Measurements from ENCODE around the gene LTBP2. TPM values are rescaled to one million over a fixed set of nuclear protein-coding genes. Genes with fewer than 3 reads are reported as not detected.

LTBP2 gene
- total and polyA plus RNA-seq, 2 of the 8 experiments (the other 6 are each of a cell fraction or from before 2014, with no cell fraction given), result 0.48 to 0.89 TPM

DNA sequence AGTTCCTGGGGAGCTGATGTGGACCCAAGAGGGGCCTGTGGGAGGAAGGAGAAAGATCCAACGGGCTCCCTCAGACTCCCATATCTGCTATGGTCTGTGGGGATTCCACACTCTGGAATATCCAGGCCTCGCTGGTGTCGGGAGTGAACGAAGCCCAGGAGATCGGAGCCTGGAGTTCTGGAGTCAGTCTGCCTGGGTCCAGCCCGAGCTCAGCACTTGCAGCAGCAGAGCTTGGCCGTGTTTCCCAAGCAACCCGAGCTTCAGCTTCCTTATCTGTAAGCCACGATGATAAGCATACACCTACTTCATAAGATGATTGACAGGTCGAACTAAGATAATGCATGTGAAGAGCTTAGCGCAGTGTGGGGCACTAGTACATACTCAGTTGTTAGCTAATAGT is 10.1 kb downstream of the LTBP2 start (continued):
- TF ChIP-seq, protein P1, sequence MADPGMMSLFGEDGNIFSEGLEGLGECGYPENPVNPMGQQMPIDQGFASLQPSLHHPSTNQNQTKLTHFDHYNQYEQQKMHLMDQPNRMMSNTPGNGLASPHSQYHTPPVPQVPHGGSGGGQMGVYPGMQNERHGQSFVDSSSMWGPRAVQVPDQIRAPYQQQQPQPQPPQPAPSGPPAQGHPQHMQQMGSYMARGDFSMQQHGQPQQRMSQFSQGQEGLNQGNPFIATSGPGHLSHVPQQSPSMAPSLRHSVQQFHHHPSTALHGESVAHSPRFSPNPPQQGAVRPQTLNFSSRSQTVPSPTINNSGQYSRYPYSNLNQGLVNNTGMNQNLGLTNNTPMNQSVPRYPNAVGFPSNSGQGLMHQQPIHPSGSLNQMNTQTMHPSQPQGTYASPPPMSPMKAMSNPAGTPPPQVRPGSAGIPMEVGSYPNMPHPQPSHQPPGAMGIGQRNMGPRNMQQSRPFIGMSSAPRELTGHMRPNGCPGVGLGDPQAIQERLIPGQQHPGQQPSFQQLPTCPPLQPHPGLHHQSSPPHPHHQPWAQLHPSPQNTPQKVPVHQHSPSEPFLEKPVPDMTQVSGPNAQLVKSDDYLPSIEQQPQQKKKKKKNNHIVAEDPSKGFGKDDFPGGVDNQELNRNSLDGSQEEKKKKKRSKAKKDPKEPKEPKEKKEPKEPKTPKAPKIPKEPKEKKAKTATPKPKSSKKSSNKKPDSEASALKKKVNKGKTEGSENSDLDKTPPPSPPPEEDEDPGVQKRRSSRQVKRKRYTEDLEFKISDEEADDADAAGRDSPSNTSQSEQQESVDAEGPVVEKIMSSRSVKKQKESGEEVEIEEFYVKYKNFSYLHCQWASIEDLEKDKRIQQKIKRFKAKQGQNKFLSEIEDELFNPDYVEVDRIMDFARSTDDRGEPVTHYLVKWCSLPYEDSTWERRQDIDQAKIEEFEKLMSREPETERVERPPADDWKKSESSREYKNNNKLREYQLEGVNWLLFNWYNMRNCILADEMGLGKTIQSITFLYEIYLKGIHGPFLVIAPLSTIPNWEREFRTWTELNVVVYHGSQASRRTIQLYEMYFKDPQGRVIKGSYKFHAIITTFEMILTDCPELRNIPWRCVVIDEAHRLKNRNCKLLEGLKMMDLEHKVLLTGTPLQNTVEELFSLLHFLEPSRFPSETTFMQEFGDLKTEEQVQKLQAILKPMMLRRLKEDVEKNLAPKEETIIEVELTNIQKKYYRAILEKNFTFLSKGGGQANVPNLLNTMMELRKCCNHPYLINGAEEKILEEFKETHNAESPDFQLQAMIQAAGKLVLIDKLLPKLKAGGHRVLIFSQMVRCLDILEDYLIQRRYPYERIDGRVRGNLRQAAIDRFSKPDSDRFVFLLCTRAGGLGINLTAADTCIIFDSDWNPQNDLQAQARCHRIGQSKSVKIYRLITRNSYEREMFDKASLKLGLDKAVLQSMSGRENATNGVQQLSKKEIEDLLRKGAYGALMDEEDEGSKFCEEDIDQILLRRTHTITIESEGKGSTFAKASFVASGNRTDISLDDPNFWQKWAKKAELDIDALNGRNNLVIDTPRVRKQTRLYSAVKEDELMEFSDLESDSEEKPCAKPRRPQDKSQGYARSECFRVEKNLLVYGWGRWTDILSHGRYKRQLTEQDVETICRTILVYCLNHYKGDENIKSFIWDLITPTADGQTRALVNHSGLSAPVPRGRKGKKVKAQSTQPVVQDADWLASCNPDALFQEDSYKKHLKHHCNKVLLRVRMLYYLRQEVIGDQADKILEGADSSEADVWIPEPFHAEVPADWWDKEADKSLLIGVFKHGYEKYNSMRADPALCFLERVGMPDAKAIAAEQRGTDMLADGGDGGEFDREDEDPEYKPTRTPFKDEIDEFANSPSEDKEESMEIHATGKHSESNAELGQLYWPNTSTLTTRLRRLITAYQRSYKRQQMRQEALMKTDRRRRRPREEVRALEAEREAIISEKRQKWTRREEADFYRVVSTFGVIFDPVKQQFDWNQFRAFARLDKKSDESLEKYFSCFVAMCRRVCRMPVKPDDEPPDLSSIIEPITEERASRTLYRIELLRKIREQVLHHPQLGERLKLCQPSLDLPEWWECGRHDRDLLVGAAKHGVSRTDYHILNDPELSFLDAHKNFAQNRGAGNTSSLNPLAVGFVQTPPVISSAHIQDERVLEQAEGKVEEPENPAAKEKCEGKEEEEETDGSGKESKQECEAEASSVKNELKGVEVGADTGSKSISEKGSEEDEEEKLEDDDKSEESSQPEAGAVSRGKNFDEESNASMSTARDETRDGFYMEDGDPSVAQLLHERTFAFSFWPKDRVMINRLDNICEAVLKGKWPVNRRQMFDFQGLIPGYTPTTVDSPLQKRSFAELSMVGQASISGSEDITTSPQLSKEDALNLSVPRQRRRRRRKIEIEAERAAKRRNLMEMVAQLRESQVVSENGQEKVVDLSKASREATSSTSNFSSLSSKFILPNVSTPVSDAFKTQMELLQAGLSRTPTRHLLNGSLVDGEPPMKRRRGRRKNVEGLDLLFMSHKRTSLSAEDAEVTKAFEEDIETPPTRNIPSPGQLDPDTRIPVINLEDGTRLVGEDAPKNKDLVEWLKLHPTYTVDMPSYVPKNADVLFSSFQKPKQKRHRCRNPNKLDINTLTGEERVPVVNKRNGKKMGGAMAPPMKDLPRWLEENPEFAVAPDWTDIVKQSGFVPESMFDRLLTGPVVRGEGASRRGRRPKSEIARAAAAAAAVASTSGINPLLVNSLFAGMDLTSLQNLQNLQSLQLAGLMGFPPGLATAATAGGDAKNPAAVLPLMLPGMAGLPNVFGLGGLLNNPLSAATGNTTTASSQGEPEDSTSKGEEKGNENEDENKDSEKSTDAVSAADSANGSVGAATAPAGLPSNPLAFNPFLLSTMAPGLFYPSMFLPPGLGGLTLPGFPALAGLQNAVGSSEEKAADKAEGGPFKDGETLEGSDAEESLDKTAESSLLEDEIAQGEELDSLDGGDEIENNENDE (IDR thresholded peaks at IDR 0.05; ENCODE audit: insufficient replicate concordance, low read length), result no peak
- TF ChIP-seq ASH2L (IDR thresholded peaks at IDR 0.05; ENCODE audit: low read length) (no peak), BRCA1 (IDR thresholded peaks at IDR 0.05; ENCODE audit: low read depth, low read length) (no peak), KDM1A (IDR thresholded peaks at IDR 0.05; ENCODE audit: borderline replicate concordance, low read length) (no peak), SAP30 (IDR thresholded peaks at IDR 0.05; ENCODE audit: insufficient read depth, insufficient replicate concordance, low read length) (no peak), CTBP2 (IDR thresholded peaks at IDR 0.05; ENCODE audit: borderline replicate concordance, insufficient read depth, insufficient read length, low read length) (no peak), NANOG (IDR thresholded peaks at IDR 0.05; ENCODE audit: insufficient read depth, low read depth, low read length, poor library complexity, severe bottlenecking) (no peak), CREB1 (IDR thresholded peaks at IDR 0.05) (no peak), POLR2AphosphoS5 (IDR thresholded peaks at IDR 0.05; ENCODE audit: low read depth, low read length) (no peak), EGR1 (IDR thresholded peaks at IDR 0.05; ENCODE audit: borderline replicate concordance, low read depth, low read length) (no peak), JUND (IDR thresholded peaks at IDR 0.05; ENCODE audit: low read length) (no peak), TBP (IDR thresholded peaks at IDR 0.05; ENCODE audit: low read depth, low read length) (no peak)

Data from H1 (cell line).